Peyer's patch (tissue), 4 donors: Measurements from ENCODE around the gene RBM15.

Source experiments
- POLR2A ChIP-seq, 2 donors: fragments of 450-650 bp; IDR thresholded peaks; one replicate each; pipeline ENCODE4 v1.5.1; 2017; ENCODE audit warnings: antibody characterized with exemption in 2 of 2, mild to moderate bottlenecking in 2 of 2, moderate library complexity in 2 of 2
- TF ChIP-seq, protein P1 (sequence below), 6 experiments: fragments of 450-650 bp in 4 of 6; fragments of 200-600 bp in 2 of 6; sonication (generic) in 1 of 6; IDR thresholded peaks; one replicate each; pipeline ENCODE4 v1.5.1; 2017 to 2019; ENCODE audit warnings: antibody characterized with exemption in 6 of 6, mild to moderate bottlenecking in 3 of 6, moderate library complexity in 1 of 6

GRCh38 chr1:110383251-110383990 is 44.2 kb downstream of the RBM15 start:
- TF ChIP-seq POLR2A (IDR thresholded peaks at IDR 0.05) = no peak
- TF ChIP-seq, protein P1, sequence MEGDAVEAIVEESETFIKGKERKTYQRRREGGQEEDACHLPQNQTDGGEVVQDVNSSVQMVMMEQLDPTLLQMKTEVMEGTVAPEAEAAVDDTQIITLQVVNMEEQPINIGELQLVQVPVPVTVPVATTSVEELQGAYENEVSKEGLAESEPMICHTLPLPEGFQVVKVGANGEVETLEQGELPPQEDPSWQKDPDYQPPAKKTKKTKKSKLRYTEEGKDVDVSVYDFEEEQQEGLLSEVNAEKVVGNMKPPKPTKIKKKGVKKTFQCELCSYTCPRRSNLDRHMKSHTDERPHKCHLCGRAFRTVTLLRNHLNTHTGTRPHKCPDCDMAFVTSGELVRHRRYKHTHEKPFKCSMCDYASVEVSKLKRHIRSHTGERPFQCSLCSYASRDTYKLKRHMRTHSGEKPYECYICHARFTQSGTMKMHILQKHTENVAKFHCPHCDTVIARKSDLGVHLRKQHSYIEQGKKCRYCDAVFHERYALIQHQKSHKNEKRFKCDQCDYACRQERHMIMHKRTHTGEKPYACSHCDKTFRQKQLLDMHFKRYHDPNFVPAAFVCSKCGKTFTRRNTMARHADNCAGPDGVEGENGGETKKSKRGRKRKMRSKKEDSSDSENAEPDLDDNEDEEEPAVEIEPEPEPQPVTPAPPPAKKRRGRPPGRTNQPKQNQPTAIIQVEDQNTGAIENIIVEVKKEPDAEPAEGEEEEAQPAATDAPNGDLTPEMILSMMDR (IDR thresholded peaks at IDR 0.05) = no peak
